Thyroid gland (tissue), 4 donors: ENCODE data around the gene FRMD4A. TPM values are rescaled to one million over a fixed set of nuclear protein-coding genes. Genes with fewer than 3 reads are reported as not detected.
"Not testable (repeated sequence)": the region's sequence is repeated elsewhere in the genome, so short reads cannot be mapped to it uniquely, and the experiment has no call there.

Source experiments
- DNase-seq, 2 donors: peaks; one replicate each; pipeline ENCODE4 v3.0.0-alpha.2; 2019
- H3K27ac ChIP-seq, 3 donors: fragments of 200-600 bp; sonication (generic); 1 replicate in 2 of 3; 2 replicates in 1 of 3; pipeline ENCODE4 v1.5.1; 2016 to 2019; ENCODE audit warnings: mild to moderate bottlenecking in 1 of 3, moderate library complexity in 1 of 3
- H3K27me3 ChIP-seq: fragments of 200-600 bp; sonication (generic); one replicate; pipeline ENCODE4 v1.5.1; 2019
- H3K36me3 ChIP-seq, 2 donors: fragments of 200-600 bp; sonication (generic); one replicate each; pipeline ENCODE4 v1.5.1; 2016 to 2019
- H3K4me1 ChIP-seq, 2 donors: fragments of 200-600 bp; sonication (generic); one replicate each; pipeline ENCODE4 v1.5.1; 2017 to 2019
- H3K4me3 ChIP-seq, 3 donors: fragments of 200-600 bp; sonication (generic); replicated peaks in 1 of 3; 1 replicate in 2 of 3; 2 replicates in 1 of 3; pipeline ENCODE4 v1.5.1; 2016; ENCODE audit warnings: mild to moderate bottlenecking in 1 of 3
- H3K9me3 ChIP-seq: fragments of 200-600 bp; sonication (generic); one replicate; pipeline ENCODE4 v1.5.1; 2017
- POLR2A ChIP-seq, 2 donors: fragments of 450-650 bp; IDR thresholded peaks; one replicate each; pipeline ENCODE4 v1.6.1; 2017; ENCODE audit warnings: antibody characterized with exemption in 2 of 2, mild to moderate bottlenecking in 2 of 2, moderate library complexity in 1 of 2
- WGBS, 2 donors: methylation state at CpG; one replicate each; pipeline ENCODE4 v1.1.5; 2017; 5-methylcytosine and 5-hydroxymethylcytosine counted together
- intact Hi-C: fragments of 100-400 bp; cut with DNase I; formaldehyde crosslinking; loops from one replicate; pipeline ENCODE4 v1.15.1; 2023
- total RNA-seq, 4 donors: library from RNA; depleted of rRNA; stranded (reverse); fragments of >200 nt; gene quantifications; one replicate each; pipeline ENCODE4 v1.2.3, GENCODE V29; 2016
- TF ChIP-seq, protein P1 (sequence below), 6 experiments: fragments of 200-600 bp in 3 of 6; fragments of 450-650 bp in 3 of 6; sonication (generic) in 3 of 6; IDR thresholded peaks; one replicate each; pipeline ENCODE4 v1.5.1; 2016 to 2019; ENCODE audit warnings: antibody characterized with exemption in 6 of 6, mild to moderate bottlenecking in 2 of 6, inconsistent platforms in 1 of 6, moderate library complexity in 1 of 6

Gene FRMD4A
- total RNA-seq, 4 donors from 2014 or later, result 10.6 to 18.6 (median 16.3) TPM

DNA sequence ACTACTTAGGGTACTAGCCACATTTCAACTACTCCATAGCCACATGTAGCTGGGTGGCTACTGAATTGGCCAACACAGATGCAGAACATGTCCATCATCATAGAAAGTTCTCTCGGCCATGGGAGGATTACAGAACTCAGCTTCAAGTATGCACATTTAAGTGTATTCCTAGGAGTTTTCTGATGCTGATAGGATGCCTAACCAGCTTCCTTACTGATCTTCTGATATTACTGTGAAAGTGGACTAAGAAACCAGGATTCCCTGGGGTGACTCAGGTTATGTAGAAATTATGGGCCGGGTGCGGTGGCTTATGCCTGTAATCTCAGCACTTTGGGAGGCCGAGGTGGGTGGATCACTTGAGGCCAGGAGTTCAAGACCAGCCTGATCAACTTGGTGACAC is 125.5 kb downstream of the FRMD4A start:
- Histone ChIP-seq H3K4me3 (no peak overlapping the region), H3K4me1 (no peaks in the 10 kb centered on the region), H3K27me3 (no peaks in the 10 kb centered on the region), H3K9me3 (no peaks in the 10 kb centered on the region), H3K36me3 (no peaks in the 10 kb centered on the region), H3K27ac (no peak overlapping the region)
- DNase-seq, result no peak
- no peak for TF ChIP-seq POLR2A (IDR thresholded peaks at IDR 0.05)
- TF ChIP-seq, protein P1, sequence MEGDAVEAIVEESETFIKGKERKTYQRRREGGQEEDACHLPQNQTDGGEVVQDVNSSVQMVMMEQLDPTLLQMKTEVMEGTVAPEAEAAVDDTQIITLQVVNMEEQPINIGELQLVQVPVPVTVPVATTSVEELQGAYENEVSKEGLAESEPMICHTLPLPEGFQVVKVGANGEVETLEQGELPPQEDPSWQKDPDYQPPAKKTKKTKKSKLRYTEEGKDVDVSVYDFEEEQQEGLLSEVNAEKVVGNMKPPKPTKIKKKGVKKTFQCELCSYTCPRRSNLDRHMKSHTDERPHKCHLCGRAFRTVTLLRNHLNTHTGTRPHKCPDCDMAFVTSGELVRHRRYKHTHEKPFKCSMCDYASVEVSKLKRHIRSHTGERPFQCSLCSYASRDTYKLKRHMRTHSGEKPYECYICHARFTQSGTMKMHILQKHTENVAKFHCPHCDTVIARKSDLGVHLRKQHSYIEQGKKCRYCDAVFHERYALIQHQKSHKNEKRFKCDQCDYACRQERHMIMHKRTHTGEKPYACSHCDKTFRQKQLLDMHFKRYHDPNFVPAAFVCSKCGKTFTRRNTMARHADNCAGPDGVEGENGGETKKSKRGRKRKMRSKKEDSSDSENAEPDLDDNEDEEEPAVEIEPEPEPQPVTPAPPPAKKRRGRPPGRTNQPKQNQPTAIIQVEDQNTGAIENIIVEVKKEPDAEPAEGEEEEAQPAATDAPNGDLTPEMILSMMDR (IDR thresholded peaks at IDR 0.05), result no peak
- intact Hi-C loops, result no loop called here
- whole genome bisulfite sequencing, 2 donors, result 91 to 94% methylated on average over 4 of the region's 4 CpGs

DNA sequence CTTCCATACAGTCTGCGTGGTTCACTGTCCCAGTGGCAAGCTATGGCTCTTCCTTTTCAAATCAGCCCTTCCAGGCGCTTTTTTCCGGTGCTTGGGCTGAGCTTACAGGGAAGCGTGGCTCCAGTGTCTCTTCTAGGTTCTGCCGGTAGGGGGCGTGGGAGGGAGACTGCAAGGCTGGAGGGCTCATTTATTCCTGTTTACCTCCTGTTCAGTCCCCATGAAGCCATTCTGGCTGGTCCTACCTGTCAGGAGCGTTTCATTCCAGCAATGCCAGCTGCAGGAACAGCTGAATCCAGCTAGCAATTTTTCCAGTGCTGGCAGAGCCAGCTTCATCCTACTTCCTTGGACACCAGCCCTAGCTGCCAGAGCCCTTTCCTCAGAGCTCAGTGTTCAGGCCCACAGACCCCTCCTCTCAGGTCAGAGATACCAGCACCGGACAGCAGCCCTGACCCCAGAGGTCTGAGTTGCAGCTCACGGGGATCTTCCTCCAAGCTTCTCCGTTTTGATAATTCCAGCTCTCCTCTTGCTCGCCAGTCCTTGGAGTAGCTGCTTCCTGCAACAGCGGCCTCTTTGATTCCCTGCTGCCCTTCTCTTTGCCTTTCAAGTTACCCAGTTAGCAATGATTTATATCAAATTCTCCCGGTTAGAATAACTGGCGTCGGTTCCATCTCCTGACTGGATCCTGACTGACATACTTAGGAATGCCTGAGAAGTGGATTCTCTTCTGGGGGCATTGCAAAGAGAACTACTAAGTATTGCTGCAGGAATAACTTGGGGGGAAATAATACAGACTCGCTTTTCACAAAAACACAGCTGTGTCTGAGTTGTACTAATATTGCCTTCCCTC is 129.8 kb downstream of the FRMD4A start:
- intact Hi-C loops, result no loop called here
- 51 to 59% methylated on average over 16 of the region's 16 CpGs for WGBS, 2 donors

DNA sequence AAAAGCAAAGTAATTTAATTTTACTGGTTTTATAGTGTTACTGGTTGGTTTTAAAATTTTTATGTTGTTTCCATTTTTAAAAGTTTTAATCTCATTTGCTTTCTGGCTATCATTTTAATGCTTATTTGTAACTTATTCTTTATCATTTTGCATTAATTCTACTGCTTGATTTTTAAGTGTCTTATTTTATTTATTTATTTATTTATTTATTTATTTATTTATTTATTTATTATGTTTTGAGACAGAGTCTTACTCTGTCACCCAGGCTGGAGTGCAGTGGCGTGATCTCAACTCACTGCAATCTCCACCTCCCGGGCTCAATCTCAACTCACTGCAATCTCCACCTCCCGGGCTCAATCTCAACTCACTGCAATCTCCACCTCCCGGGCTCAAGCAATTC is 131.6 kb downstream of the FRMD4A start:
- H3K9me3 ChIP-seq, intact Hi-C loops, H3K27me3 ChIP-seq, H3K27ac ChIP-seq, H3K4me1 ChIP-seq, H3K36me3 ChIP-seq, DNase-seq, H3K4me3 ChIP-seq: not testable (repeated sequence)
- WGBS, 2 donors, result 94 to 97% methylated on average over 4 of the region's 4 CpGs

More for the DNA sequence above, 129.8 kb downstream of the FRMD4A start:
- Histone ChIP-seq H3K9me3 (no peaks in the 10 kb centered on the region), H3K36me3 (no peaks in the 10 kb centered on the region), H3K4me1 (no peaks in the 10 kb centered on the region), H3K27me3 (no peaks in the 10 kb centered on the region), H3K4me3 (no peak overlapping the region), H3K27ac (no peak overlapping the region)
- no peak for DNase-seq
- no peak for TF ChIP-seq POLR2A (IDR thresholded peaks at IDR 0.05)
- TF ChIP-seq, protein P1 (IDR thresholded peaks at IDR 0.05), result no peak

DNA sequence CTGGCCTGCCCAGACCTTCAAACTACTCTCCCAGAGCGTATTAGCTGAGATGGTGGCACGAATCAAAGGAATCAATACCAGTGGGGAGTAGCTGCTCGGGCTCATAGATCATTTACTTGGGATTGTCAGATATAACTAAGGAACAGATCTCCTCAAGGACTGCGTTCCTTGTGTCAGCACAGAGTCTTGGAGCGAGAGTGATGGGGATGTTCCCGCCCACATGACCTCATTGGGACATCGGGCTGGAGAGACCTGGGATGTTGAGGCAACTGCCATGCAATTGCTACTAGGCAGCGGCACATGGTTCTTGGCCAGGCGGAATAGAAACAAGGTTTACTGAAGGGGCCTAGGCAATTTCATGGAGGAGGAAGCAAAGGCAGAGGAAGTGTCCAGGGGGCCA is 132.6 kb downstream of the FRMD4A start:
- no peak for DNase-seq

GRCh38 chr10:14196113-14196512 is 134.6 kb downstream of the FRMD4A start:
- no peak overlapping the region for H3K4me3 ChIP-seq
- H3K27me3 ChIP-seq, result no peaks in the 10 kb centered on the region
- intact Hi-C loops, result no loop called here
- no peak for TF ChIP-seq POLR2A (IDR thresholded peaks at IDR 0.05)
- TF ChIP-seq, protein P1 (IDR thresholded peaks at IDR 0.05), result no peak
- H3K9me3 ChIP-seq, result no peaks in the 10 kb centered on the region
- no peaks in the 10 kb centered on the region for H3K36me3 ChIP-seq
- H3K27ac ChIP-seq, result no peak overlapping the region
- no peak for DNase-seq
- H3K4me1 ChIP-seq, result no peaks in the 10 kb centered on the region

More for the DNA sequence above, 132.6 kb downstream of the FRMD4A start:
- Histone ChIP-seq H3K27me3 (no peaks in the 10 kb centered on the region), H3K27ac (no peak overlapping the region), H3K9me3 (no peaks in the 10 kb centered on the region), H3K4me1 (no peaks in the 10 kb centered on the region), H3K36me3 (no peaks in the 10 kb centered on the region), H3K4me3 (no peak overlapping the region)
- TF ChIP-seq, protein P1 (IDR thresholded peaks at IDR 0.05), result no peak
- no peak for TF ChIP-seq POLR2A (IDR thresholded peaks at IDR 0.05)
- WGBS, 2 donors, result 90 to 92% methylated on average over 7 to 9 of the region's 9 CpGs
- intact Hi-C loops, result no loop called here
